ENCODE results near the gene CNTNAP2. TPM values are rescaled to one million over a fixed set of nuclear protein-coding genes. Genes with fewer than 3 reads are reported as not detected.

The CNTNAP2 gene
- total and polyA plus RNA-seq, 8 donors: 0.19 to 18.2 (median 0.56) TPM

GRCh38 chr7:148223160-148223559 is 2106.6 kb downstream of the CNTNAP2 start:
- H3K4me3 ChIP-seq: no peak overlapping the region
- no peak for TF ChIP-seq POLR2AphosphoS5 (IDR thresholded peaks at IDR 0.05)
- no peak for TF ChIP-seq POLR2A (IDR thresholded peaks at IDR 0.05)
- no peak for TF ChIP-seq CTCF (IDR thresholded peaks at IDR 0.05)
- no peak for TF ChIP-seq EP300 (IDR thresholded peaks at IDR 0.05)
- intact Hi-C loops (cut with DNase I; ENCODE audit: low total_unique reads): no loop called here
- no peaks in the 10 kb centered on the region for H3K27me3 ChIP-seq
- H3K9me3 ChIP-seq: no peaks in the 10 kb centered on the region
- no peak overlapping the region for H3K27ac ChIP-seq
- H3K4me1 ChIP-seq: no peaks in the 10 kb centered on the region
- 69 to 89% (median 73%) methylated on average over 1 of the region's 1 CpG for WGBS, 5 donors
- DNase-seq: no peak
- H3K36me3 ChIP-seq: no peaks in the 10 kb centered on the region

GRCh38 chr7:148223738-148224137 is 2107.1 kb downstream of the CNTNAP2 start:
- no peak overlapping the region for H3K4me3 ChIP-seq
- no peaks in the 10 kb centered on the region for H3K27me3 ChIP-seq
- no peaks in the 10 kb centered on the region for H3K36me3 ChIP-seq
- TF ChIP-seq POLR2AphosphoS5 (IDR thresholded peaks at IDR 0.05) (no peak), CTCF (IDR thresholded peaks at IDR 0.05) (no peak), POLR2A (IDR thresholded peaks at IDR 0.05) (no peak), EP300 (IDR thresholded peaks at IDR 0.05) (no peak)
- H3K9me3 ChIP-seq: no peaks in the 10 kb centered on the region
- DNase-seq: no peak
- H3K4me1 ChIP-seq: no peaks in the 10 kb centered on the region
- 78 to 90% (median 86%) methylated on average over 3 of the region's 3 CpGs for WGBS, 5 donors
- no peak overlapping the region for H3K27ac ChIP-seq
- intact Hi-C loops (cut with DNase I; ENCODE audit: low total_unique reads): no loop called here

GRCh38 chr7:148230296-148230695 is 2113.7 kb downstream of the CNTNAP2 start:
- intact Hi-C loops (cut with DNase I; ENCODE audit: low total_unique reads): no loop called here
- TF ChIP-seq POLR2AphosphoS5 (IDR thresholded peaks at IDR 0.05) (no peak), POLR2A (IDR thresholded peaks at IDR 0.05) (no peak), EP300 (IDR thresholded peaks at IDR 0.05) (no peak), CTCF (IDR thresholded peaks at IDR 0.05) (no peak)
- 73 to 85% (median 75%) methylated on average over 3 of the region's 3 CpGs for WGBS, 5 donors
- H3K4me3 ChIP-seq: no peak overlapping the region
- no peaks in the 10 kb centered on the region for H3K36me3 ChIP-seq
- DNase-seq: no peak
- no peaks in the 10 kb centered on the region for H3K4me1 ChIP-seq
- H3K9me3 ChIP-seq: no peaks in the 10 kb centered on the region
- no peaks in the 10 kb centered on the region for H3K27me3 ChIP-seq
- H3K27ac ChIP-seq: no peak overlapping the region

GRCh38 chr7:148230883-148231282 is 2114.3 kb downstream of the CNTNAP2 start:
- 81 to 89% (median 87%) methylated on average over 4 of the region's 4 CpGs for WGBS, 5 donors
- no peak overlapping the region for H3K4me3 ChIP-seq
- no peaks in the 10 kb centered on the region for H3K9me3 ChIP-seq
- intact Hi-C loops (cut with DNase I; ENCODE audit: low total_unique reads): no loop called here
- no peaks in the 10 kb centered on the region for H3K4me1 ChIP-seq
- H3K27ac ChIP-seq: no peak overlapping the region
- H3K36me3 ChIP-seq: no peaks in the 10 kb centered on the region
- no peak for DNase-seq
- TF ChIP-seq CTCF (IDR thresholded peaks at IDR 0.05) (no peak), POLR2A (IDR thresholded peaks at IDR 0.05) (no peak), EP300 (IDR thresholded peaks at IDR 0.05) (no peak), POLR2AphosphoS5 (IDR thresholded peaks at IDR 0.05) (no peak)
- no peaks in the 10 kb centered on the region for H3K27me3 ChIP-seq

All from stomach (tissue), 9 donors.